GM18907 (cell line): ENCODE measurements around the gene UPK3B.
"Not testable (repeated sequence)": the region's sequence is repeated elsewhere in the genome, so short reads cannot be mapped to it uniquely, and the experiment has no call there.

Experiments used
- ATAC-seq: cut with Tn5 transposase; IDR thresholded peaks from one replicate; pipeline ENCODE4 v1.9.1; 2021; ENCODE audit warnings: mild to moderate bottlenecking, moderate library complexity; ENCODE audit not compliant: unreplicated experiment

Gene UPK3B

DNA sequence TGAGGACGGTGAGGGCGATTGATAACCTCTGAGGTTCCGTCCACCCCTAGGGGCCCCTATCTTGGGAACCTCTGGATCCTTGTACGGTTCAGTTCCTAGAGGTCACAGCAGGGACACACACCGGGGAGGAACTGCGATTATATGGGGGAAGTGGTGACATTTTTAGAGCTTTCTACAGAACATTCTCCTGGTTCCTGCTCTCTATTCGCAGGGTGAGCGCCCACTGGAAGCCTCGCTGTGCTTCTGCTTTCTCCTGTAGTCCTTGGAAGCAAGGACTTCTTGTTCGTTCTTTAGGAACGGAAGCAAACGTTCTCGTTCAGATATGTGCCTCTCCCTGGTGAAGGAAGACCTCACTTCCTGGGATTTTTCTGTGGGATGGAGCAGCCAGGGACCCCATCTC lies 22.4 kb upstream of the UPK3B start:
- ATAC-seq, result not testable (repeated sequence)

DNA sequence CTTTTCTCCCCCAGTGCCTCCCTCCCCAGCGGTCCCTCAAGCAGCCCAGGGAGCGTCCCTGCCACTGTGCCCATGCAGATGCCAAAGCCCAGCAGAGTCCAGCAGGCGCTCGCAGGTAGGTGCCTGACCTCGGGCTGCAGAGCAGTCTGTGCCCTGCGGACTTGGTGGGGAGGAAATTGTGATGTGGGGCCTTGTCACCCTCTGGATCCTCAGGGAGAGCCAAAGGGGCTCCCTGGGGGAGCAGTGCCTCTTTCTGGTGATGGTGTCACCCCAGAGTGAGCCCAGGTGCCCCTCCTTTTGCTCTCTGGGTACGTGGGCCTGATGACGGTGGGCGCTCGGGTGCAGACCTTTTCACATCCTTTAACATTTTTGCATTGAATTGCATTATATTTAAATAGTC lies 18.2 kb upstream of the UPK3B start:
- not testable (repeated sequence) for ATAC-seq

DNA sequence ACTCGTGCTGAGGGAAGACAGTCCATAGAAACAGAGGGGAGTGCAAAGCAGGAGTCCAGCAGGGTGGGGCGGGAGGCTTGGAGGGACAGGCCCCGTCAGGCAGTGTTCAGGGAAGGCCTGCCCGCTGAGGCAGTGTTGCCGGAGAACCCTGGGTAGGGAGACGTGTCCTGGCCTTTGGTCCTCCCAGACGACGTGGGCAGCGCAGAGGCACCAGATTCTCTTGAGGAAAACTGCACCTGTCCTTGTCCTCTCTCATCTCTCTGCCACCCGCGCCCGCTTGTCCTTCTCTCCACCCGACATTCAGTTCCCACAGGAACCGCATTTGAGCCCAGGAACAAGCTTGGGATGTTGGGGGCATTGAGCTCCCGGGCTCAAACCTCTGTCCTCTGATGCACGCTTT lies 14.6 kb upstream of the UPK3B start:
- not testable (repeated sequence) for ATAC-seq

DNA sequence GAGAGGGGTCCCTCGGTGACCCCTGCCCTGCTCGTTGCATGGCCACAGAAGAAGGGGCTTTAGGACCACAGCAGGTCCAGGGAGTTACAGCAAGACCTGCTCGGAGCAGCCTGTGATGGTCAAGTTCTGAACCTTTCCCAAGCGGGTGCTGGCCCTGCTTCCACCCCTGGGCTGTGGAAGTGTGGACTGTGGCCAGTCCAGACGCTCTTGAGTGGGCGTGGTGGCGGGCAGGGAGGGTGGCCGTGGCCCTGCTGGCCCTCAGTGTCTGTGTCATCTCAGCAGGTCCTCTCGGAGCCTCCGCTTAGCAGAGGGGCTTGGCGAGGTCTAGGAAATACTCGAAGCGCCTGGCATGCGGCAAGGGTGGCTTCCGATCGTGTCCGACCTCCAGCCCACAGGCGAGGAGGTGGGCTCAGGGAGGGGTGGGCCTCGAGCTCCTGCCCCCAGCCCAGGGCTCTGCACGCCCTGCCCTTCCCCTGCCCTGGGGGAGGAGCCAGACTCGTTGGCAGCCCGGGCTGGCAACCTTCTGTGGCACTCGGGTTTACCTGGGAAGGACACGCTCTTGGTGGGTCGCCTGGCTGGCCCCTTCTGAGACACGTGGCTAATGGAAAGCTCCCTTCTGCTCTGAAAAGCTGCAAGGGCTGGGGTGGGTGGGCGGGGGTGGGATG lies 12.3 kb upstream of the UPK3B start:
- not testable (repeated sequence) for ATAC-seq

DNA sequence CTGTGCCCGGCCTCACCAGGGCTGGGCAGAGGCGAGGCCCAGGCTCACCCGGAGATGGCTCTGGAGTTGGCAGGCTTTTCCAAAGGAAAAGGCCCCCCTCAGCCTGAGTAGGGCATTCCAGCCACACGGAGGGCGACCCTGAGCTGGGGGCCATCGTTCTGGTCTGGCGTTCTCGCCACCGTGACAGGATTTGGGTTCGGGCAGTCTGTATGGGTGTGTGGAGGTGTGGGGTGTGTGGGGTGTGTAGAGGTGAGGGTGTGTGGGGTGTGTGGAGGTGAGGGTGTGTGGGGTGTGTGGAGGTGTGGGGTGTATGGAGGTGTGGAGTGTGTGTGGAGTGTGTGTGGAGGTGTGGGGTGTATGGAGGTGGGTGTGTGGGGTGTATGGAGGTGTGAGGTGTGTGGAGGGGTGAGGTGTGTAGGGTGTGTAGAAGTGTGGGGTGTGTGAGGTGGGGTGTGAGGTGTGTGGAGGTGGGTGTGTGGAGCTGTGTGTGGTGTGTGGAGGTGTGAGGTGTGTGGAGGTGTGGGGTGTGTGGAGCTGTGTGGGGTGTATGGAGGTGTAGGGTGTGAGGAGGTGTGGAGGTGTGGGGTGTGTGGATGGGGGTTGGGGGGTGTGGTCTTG lies 11.7 kb upstream of the UPK3B start:
- not testable (repeated sequence) for ATAC-seq

DNA sequence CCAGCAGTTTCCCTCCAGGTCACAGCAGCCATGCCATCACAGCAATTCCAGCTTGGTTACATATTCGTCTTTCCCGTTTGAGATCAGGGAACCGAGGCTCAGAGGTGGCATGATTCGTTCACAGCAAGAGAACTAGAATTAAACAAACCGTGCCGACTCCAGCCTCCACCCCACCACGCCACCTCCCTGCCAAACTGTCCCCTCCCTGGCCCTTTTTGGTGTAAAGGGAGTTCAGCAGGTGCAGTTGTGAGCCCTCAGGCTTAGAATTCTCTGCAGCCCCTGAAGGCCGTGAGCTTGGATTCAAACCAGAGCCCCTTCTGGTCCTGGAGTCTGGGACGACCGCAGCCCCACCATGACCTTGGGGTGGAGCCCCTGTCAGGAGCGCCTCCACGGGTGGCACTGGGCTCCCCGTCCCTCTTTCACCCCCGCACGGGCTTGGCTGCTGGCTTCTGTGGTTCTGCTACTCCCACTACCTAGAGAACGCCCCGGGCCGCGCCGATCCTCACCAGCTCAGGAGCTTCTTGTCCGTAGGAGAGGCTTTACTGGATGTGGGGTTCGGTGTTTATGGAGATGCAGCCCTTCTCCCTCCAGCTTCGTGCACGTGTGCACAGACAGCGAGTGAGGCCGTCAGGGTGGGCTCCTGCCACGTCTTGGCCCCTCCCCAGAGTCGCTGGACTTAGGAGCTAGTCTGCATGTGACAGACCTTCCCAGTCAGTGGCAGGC lies 11.0 kb upstream of the UPK3B start:
- not testable (repeated sequence) for ATAC-seq

- not testable (repeated sequence) for ATAC-seq
These were observed 10.5 kb upstream of the UPK3B start for GRCh38 chr7:76499924-76500241.

DNA sequence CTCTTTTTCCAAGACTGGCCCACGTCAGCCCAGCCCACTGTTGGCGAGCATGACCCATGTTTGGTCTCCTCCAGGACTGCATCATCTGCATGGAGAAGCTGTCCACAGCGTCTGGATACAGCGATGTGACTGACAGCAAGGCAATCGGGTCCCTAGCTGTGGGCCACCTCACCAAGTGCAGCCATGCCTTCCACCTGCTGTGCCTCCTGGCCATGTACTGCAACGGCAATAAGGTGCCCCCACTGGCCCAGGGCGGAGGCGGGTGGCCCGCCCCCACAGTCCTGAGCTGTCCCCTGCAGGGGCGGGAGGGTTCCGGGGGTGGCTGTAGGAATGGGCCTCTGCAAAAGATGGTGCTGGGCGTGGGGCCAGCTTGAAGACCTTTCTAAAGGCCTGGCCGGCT lies 8.1 kb upstream of the UPK3B start:
- ATAC-seq, result not testable (repeated sequence)

GRCh38 chr7:76502836-76503235 lies 7.5 kb upstream of the UPK3B start:
- ATAC-seq, result not testable (repeated sequence)

DNA sequence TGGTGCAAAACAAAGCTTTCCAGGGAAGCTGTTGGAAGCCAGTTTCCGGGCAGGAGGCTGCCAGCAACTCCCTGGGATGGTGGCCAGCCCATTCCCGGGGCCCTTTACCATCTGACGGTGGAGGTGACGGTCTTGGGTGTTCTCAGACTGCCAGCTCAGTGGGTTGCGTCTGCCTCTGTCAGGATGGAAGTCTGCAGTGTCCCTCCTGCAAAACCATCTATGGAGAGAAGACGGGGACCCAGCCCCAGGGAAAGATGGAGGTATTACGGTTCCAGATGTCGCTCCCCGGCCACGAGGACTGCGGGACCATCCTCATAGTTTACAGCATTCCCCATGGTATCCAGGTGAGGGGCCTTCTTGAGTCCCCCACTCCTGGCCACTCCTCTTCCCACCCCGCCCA lies 7.1 kb upstream of the UPK3B start:
- not testable (repeated sequence) for ATAC-seq

GRCh38 chr7:76504351-76505167 lies 5.8 kb upstream of the UPK3B start:
- ATAC-seq, result not testable (repeated sequence)

DNA sequence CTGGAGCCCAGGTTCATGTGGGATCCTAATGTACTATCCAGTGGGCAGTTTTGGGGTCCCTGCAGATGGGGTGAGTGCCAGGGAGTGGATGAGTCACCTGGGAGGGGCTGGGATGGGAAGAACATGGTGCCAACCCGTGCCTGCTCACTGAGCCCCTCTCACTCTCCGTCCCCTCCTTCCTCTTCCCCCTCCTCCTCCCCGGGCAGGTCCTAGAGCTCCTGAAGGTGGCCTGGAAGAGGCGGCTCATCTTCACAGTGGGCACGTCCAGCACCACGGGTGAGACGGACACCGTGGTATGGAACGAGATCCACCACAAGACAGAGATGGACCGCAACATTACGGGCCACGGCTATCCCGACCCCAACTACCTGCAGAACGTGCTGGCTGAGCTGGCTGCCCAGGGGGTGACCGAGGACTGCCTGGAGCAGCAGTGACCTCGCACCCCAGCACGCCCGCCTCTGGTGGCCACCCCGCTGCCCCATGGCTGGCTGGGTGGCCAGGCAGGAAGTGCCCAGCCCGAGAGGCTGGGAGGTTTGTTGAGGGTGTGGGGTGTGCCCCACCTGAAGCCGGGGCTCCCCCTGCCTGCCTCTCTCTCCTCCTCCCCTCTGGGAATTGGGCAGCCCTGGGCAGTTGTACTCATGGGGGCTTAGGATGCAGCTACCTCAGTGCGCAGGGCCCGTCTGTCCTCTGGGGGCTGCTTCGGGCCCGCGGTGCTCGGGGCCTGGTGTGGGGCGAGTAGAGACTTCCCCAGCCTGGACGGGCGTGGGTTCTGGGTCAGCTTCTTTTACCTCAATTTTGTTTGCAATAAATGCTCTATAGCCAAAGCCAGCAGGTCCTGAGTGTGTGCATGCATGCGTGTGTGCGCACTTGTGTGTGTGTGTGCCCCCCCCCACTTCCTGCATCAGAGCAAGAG lies 4.9 kb upstream of the UPK3B start:
- no peak for ATAC-seq

- no peak for ATAC-seq
These were observed 4.3 kb upstream of the UPK3B start for GRCh38 chr7:76506081-76506440.

GRCh38 chr7:76506643-76507042 lies 3.7 kb upstream of the UPK3B start:
- not testable (repeated sequence) for ATAC-seq

DNA sequence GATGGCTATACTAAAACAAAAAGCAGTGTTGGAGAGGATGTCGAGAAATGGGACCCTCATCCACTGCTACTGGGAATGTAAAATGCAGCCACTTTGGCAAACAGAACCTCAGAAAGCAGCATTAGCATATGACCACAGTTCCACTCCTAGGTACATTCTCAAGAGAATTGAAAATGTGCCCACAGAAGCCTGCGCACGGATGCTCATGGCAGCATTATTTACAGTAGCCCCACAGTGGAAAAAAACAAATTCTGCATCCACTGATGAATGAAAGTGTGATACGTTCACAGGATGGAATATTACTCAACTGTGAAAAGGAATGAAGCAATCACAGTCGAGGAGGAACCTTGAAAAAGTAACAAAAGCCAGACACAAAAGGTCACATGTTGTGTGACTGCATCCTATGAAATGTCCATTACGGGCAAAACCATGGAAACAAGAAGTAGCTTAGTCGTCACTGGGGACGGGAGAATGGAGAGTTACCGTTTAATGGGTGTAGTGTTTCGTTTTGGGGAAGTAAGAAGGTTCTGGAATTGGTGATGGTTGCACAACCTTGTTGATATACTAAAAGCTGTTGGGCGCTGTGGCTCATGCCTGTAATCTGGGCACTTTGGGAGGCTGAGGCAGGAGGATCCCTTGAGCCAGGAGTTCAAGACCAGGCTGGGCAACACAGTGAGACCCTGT lies 2.5 kb upstream of the UPK3B start:
- no peak for ATAC-seq

GRCh38 chr7:76511200-76511910 lies 1.0 kb downstream of the UPK3B start:
- ATAC-seq, result not testable (repeated sequence)

GRCh38 chr7:76511911-76512885 lies 1.8 kb downstream of the UPK3B start:
- not testable (repeated sequence) for ATAC-seq
